Testis (tissue), 2 donors: ENCODE data around the gene TRIO.

Source experiments
- CTCF ChIP-seq, 3 experiments: fragments of 450-650 bp in 2 of 3; fragments of 200-600 bp in 1 of 3; sonication (generic) in 1 of 3; IDR thresholded peaks; one replicate each; pipeline ENCODE4 v1.5.1; 2016 to 2019; ENCODE audit warnings: antibody characterized with exemption in 3 of 3, mild to moderate bottlenecking in 2 of 3, moderate library complexity in 1 of 3
- POLR2A ChIP-seq: fragments of 450-650 bp; IDR thresholded peaks from one replicate; pipeline ENCODE4 v1.6.1; 2017; ENCODE audit warnings: antibody characterized with exemption, mild to moderate bottlenecking, moderate library complexity

- no peak for TF ChIP-seq CTCF (IDR thresholded peaks at IDR 0.05)
- no peak for TF ChIP-seq POLR2A
These were observed 205.0 kb downstream of the TRIO start for GRCh38 chr5:14348142-14348541.
